Uterus (tissue), 2 donors: Measurements from ENCODE around the gene LGMN.

Experiments
- POLR2A ChIP-seq, 2 donors: fragments of 450-650 bp; IDR thresholded peaks; one replicate each; pipeline ENCODE4 v1.6.1; 2016; ENCODE audit warnings: antibody characterized with exemption in 2 of 2, mild to moderate bottlenecking in 1 of 2, moderate library complexity in 1 of 2
- TF ChIP-seq, protein P1 (sequence below), 4 experiments: fragments of 200-600 bp in 2 of 4; fragments of 450-650 bp in 2 of 4; sonication (generic) in 2 of 4; IDR thresholded peaks; one replicate each; pipeline ENCODE4 v1.5.1; 2016 to 2019; ENCODE audit warnings: antibody characterized with exemption in 4 of 4, mild to moderate bottlenecking in 2 of 4, moderate library complexity in 1 of 4

DNA sequence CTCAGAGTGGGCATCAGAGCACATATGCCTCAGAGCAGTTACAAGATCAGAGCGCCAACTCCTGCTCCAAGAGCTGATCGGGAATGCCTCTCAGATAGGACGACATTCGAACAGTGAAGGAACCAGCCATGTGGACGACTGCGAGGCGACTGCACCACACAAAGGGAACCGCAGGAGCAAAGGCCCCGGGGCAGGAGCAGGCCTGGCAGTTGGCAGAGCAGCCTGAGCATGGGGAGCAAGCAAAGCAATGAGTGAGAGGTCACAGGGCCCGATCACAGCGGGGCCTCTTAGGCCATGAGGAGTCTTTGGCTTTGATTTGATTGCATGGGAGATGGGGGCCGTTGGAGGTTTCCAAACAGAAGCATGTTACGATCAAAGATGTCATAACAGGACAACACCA lies 90.3 kb downstream of the LGMN start:
- TF ChIP-seq, protein P1, sequence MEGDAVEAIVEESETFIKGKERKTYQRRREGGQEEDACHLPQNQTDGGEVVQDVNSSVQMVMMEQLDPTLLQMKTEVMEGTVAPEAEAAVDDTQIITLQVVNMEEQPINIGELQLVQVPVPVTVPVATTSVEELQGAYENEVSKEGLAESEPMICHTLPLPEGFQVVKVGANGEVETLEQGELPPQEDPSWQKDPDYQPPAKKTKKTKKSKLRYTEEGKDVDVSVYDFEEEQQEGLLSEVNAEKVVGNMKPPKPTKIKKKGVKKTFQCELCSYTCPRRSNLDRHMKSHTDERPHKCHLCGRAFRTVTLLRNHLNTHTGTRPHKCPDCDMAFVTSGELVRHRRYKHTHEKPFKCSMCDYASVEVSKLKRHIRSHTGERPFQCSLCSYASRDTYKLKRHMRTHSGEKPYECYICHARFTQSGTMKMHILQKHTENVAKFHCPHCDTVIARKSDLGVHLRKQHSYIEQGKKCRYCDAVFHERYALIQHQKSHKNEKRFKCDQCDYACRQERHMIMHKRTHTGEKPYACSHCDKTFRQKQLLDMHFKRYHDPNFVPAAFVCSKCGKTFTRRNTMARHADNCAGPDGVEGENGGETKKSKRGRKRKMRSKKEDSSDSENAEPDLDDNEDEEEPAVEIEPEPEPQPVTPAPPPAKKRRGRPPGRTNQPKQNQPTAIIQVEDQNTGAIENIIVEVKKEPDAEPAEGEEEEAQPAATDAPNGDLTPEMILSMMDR (IDR thresholded peaks at IDR 0.05) = no peak
- TF ChIP-seq POLR2A (IDR thresholded peaks at IDR 0.05) = no peak
